ENCODE measurements around the gene DLD. TPM values are rescaled to one million over a fixed set of nuclear protein-coding genes. Genes with fewer than 3 reads are reported as not detected.

Gene DLD
- total and polyA plus RNA-seq, 2 of the 13 experiments (the other 11 are each of a cell fraction or from before 2014, with no cell fraction given), result 56.8 to 95.2 TPM

DNA sequence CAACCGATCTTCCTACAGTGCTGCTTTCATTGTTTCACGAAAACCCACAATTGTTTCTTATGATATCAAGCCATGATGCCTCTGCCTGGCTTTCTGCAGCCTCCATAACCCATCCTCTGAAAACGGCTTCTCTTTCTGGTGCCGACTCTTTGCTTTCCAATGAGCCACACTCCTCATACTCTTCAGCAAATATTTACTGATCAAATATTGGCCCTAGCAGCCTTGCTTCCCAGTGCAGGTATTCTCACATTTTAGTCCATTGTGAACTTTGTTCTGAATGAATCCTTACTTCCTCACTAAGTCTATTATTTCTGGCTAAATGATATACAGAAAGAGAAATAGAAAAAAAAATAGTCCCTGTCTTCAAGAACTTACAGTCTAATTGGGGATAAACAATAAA lies 76.4 kb downstream of the DLD start:
- Histone ChIP-seq H3K9ac (ENCODE audit: insufficient read depth, low read depth, low read length) (no peak overlapping the region), H3K79me2 (ENCODE audit: insufficient read depth, low read length) (no peaks in the 10 kb centered on the region), H3K4me2 (ENCODE audit: low read depth, low read length) (peak overlapping the region; percentile 51), H3K4me3 (replicated peaks in 1 of 3; ENCODE audit: insufficient read depth in 1 of 3, low read depth in 2 of 3, low read length in 3 of 3) (no peak overlapping the region; a peak in 2 of 6 replicates), H3K36me3 (replicated peaks in 1 of 2; ENCODE audit: control insufficient read depth in 1 of 2, insufficient read depth in 2 of 2, low read length in 2 of 2) (peaks cover 10 to 32% of the 10 kb centered on the region in 2 experiments), H4K20me1 (ENCODE audit: insufficient read depth, low read length) (peaks cover 9% of the 10 kb centered on the region), H2AFZ (ENCODE audit: low read length) (no peak overlapping the region), H3K27ac (ENCODE audit: extremely low read length, insufficient read depth, low read length) (peak overlapping the region; percentile 38), H3K9me3 (ENCODE audit: low read length) (no peaks in the 10 kb centered on the region), H3K4me1 (ENCODE audit: insufficient read depth, low read length) (peaks cover 46% of the 10 kb centered on the region), H3K27me3 (ENCODE audit: control insufficient read depth in 1 of 2, insufficient read depth in 2 of 2, low read length in 2 of 2) (no peaks in the 10 kb centered on the region)
- CTCF ChIA-PET (ENCODE audit: low intra/inter-chr PET ratio, low total read pairs), result no interaction called here
- intact Hi-C loops (cut with micrococcal nuclease; ENCODE audit: unreplicated experiment) (loop anchor here (1.0 to 5.0 kb wide), 5 partner anchors 19 to 128 kb away; partner anchors contain the start of gene DLD), in situ Hi-C loops (cut with HindIII; ENCODE audit: extremely low pct_ligation_motif_present, low pct_unique_long_range_greater_than_20kb) (no loop called here)
- peak; percentile 94 for ATAC-seq
- no TSS peak for BruUV-seq (replicated peaks)
- POLR2A ChIA-PET, result interaction anchor here (0.8 to 1.4 kb wide), 4 partner anchors 18 to 224 kb away, joined by 3 to 15 read pairs (median 4); partner anchors contain the start of genes CBLL1 and LAMB1
- peak; percentile 90 for DNase-seq (ENCODE audit: low spot score)
- 0% methylated on average over 4 of the region's 4 CpGs for WGBS (ENCODE audit: low lambda C conversion rate)
- FAIRE-seq, result peak; percentile 89
- TF ChIP-seq TBX2 (CRISPR knock-in tag; IDR thresholded peaks at IDR 0.05; ENCODE audit: borderline replicate concordance) (peak; percentile 76), ZNF615 (CRISPR knock-in tag; IDR thresholded peaks at IDR 0.05; ENCODE audit: borderline replicate concordance) (no peak), HES4 (CRISPR knock-in tag; IDR thresholded peaks at IDR 0.05; ENCODE audit: borderline replicate concordance) (no peak), ZNF580 (CRISPR knock-in tag; IDR thresholded peaks at IDR 0.05; ENCODE audit: borderline replicate concordance, low read depth) (no peak), CHCHD3 (CRISPR knock-in tag; IDR thresholded peaks at IDR 0.05) (no peak), BORCS8-MEF2B (CRISPR knock-in tag; IDR thresholded peaks at IDR 0.05) (no peak), FOXK1 (CRISPR knock-in tag; IDR thresholded peaks at IDR 0.05; ENCODE audit: borderline replicate concordance, low read depth) (0 out of 2 replicates have a peak, but pooled peaks have one; percentile 54), ZKSCAN1 (IDR thresholded peaks at IDR 0.05; ENCODE audit: low read length) (no peak), SALL2 (CRISPR knock-in tag; IDR thresholded peaks at IDR 0.05) (no peak)
- TF ChIP-seq, protein P1, sequence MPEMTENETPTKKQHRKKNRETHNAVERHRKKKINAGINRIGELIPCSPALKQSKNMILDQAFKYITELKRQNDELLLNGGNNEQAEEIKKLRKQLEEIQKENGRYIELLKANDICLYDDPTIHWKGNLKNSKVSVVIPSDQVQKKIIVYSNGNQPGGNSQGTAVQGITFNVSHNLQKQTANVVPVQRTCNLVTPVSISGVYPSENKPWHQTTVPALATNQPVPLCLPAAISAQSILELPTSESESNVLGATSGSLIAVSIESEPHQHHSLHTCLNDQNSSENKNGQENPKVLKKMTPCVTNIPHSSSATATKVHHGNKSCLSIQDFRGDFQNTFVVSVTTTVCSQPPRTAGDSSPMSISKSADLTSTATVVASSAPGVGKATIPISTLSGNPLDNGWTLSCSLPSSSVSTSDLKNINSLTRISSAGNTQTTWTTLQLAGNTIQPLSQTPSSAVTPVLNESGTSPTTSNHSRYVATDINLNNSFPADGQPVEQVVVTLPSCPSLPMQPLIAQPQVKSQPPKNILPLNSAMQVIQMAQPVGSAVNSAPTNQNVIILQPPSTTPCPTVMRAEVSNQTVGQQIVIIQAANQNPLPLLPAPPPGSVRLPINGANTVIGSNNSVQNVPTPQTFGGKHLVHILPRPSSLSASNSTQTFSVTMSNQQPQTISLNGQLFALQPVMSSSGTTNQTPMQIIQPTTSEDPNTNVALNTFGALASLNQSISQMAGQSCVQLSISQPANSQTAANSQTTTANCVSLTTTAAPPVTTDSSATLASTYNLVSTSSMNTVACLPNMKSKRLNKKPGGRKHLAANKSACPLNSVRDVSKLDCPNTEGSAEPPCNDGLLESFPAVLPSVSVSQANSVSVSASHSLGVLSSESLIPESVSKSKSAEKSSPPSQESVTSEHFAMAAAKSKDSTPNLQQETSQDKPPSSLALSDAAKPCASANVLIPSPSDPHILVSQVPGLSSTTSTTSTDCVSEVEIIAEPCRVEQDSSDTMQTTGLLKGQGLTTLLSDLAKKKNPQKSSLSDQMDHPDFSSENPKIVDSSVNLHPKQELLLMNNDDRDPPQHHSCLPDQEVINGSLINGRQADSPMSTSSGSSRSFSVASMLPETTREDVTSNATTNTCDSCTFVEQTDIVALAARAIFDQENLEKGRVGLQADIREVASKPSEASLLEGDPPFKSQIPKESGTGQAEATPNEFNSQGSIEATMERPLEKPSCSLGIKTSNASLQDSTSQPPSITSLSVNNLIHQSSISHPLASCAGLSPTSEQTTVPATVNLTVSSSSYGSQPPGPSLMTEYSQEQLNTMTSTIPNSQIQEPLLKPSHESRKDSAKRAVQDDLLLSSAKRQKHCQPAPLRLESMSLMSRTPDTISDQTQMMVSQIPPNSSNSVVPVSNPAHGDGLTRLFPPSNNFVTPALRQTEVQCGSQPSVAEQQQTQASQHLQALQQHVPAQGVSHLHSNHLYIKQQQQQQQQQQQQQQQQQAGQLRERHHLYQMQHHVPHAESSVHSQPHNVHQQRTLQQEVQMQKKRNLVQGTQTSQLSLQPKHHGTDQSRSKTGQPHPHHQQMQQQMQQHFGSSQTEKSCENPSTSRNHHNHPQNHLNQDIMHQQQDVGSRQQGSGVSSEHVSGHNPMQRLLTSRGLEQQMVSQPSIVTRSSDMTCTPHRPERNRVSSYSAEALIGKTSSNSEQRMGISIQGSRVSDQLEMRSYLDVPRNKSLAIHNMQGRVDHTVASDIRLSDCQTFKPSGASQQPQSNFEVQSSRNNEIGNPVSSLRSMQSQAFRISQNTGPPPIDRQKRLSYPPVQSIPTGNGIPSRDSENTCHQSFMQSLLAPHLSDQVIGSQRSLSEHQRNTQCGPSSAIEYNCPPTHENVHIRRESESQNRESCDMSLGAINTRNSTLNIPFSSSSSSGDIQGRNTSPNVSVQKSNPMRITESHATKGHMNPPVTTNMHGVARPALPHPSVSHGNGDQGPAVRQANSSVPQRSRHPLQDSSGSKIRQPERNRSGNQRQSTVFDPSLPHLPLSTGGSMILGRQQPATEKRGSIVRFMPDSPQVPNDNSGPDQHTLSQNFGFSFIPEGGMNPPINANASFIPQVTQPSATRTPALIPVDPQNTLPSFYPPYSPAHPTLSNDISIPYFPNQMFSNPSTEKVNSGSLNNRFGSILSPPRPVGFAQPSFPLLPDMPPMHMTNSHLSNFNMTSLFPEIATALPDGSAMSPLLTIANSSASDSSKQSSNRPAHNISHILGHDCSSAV (CRISPR knock-in tag; IDR thresholded peaks at IDR 0.05; ENCODE audit: borderline replicate concordance), result no peak

Measured in HepG2 (cell line).